SH-SY5Y (cell line): ENCODE measurements around the gene ZDHHC16.

ENCODE experiments used
- GATA2 ChIP-seq: IDR thresholded peaks from 2 replicates; pipeline ENCODE4 v1.6.1; 2011; ENCODE audit warnings: mild to moderate bottlenecking, low read depth, low read length
- GATA3 ChIP-seq: IDR thresholded peaks from 2 replicates; pipeline ENCODE4 v1.6.1; 2011; ENCODE audit warnings: low read depth, mild to moderate bottlenecking, low read length, moderate library complexity

- TF ChIP-seq GATA2 (no peak), GATA3 (no peak)
These were observed 53.0 kb downstream of the ZDHHC16 start, which contains the start of gene UBTD1 for GRCh38 chr10:97498841-97499560.
